Endothelial cell of umbilical vein (primary cell): Measurements from ENCODE around the gene ANKS1A.

Source experiments
- EZH2 ChIP-seq: IDR thresholded peaks from 2 replicates; pipeline ENCODE4 v1.6.1; 2012; ENCODE audit warnings: borderline replicate concordance, low read depth, mild to moderate bottlenecking, moderate library complexity, low read length, inconsistent platforms; ENCODE audit not compliant: severe bottlenecking
- FOS ChIP-seq: IDR thresholded peaks from 2 replicates; pipeline ENCODE4 v1.6.1; 2011; ENCODE audit warnings: mild to moderate bottlenecking, low read length, moderate library complexity, borderline replicate concordance; ENCODE audit not compliant: insufficient read depth
- GATA2 ChIP-seq: IDR thresholded peaks from 2 replicates; pipeline ENCODE4 v1.7.0; 2011; ENCODE audit warnings: low read depth, mild to moderate bottlenecking, moderate library complexity, mixed read lengths, low read length; ENCODE audit not compliant: insufficient read length, insufficient read depth
- POLR2A ChIP-seq: IDR thresholded peaks from 2 replicates; pipeline ENCODE4 v1.6.1; 2012; ENCODE audit warnings: low read depth, mild to moderate bottlenecking, control low read depth, low read length
- POLR2AphosphoS5 ChIP-seq: IDR thresholded peaks from 2 replicates; pipeline ENCODE4 v1.6.1; 2012; ENCODE audit warnings: low read depth, mild to moderate bottlenecking, control low read depth, low read length, moderate library complexity; ENCODE audit not compliant: insufficient read depth
- TF ChIP-seq, protein P1 (sequence below), 2 donors: IDR thresholded peaks; 1 replicate in 1 of 2; 2 replicates in 1 of 2; pipeline ENCODE4 v1.5.1; 2011; ENCODE audit warnings: low read length in 2 of 2, mild to moderate bottlenecking in 2 of 2, moderate library complexity in 2 of 2, control low read depth in 1 of 2, inconsistent platforms in 1 of 2, low read depth in 1 of 2; ENCODE audit not compliant: insufficient read depth in 1 of 2; ENCODE audit errors: extremely low read depth in 1 of 2

DNA sequence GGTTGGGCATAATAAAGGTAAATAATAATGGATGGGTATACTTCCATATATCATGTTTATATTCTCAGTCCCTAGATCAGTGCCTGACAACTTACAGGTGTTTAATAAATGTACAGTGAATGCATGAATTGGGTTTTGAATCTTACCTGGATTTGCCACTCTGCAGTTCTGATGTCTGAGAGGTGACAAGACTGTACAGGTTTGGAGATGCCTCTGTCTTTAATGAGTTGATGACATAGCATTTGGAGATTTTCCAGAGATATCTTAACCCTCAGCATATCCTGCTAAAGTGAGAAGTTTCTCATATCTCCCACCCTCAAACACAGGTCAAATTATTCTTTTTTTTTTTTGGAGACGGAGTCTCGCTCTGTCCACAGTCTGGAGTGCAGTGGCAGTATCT lies 2.2 kb downstream of the ANKS1A start:
- TF ChIP-seq FOS (no peak), POLR2A (no peak), EZH2 (no peak), POLR2AphosphoS5 (no peak), GATA2 (no peak)
- TF ChIP-seq, protein P1, sequence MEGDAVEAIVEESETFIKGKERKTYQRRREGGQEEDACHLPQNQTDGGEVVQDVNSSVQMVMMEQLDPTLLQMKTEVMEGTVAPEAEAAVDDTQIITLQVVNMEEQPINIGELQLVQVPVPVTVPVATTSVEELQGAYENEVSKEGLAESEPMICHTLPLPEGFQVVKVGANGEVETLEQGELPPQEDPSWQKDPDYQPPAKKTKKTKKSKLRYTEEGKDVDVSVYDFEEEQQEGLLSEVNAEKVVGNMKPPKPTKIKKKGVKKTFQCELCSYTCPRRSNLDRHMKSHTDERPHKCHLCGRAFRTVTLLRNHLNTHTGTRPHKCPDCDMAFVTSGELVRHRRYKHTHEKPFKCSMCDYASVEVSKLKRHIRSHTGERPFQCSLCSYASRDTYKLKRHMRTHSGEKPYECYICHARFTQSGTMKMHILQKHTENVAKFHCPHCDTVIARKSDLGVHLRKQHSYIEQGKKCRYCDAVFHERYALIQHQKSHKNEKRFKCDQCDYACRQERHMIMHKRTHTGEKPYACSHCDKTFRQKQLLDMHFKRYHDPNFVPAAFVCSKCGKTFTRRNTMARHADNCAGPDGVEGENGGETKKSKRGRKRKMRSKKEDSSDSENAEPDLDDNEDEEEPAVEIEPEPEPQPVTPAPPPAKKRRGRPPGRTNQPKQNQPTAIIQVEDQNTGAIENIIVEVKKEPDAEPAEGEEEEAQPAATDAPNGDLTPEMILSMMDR (IDR thresholded peaks at IDR 0.05; ENCODE audit: extremely low read depth in 1 of 2, insufficient read depth in 1 of 2, low read depth in 1 of 2, low read length in 2 of 2), result no peak
